Measurements from ENCODE around the gene KIF17. TPM values are rescaled to one million over a fixed set of nuclear protein-coding genes. Genes with fewer than 3 reads are reported as not detected.

Gene KIF17
- total RNA-seq, 1 experiment from 2014 or later: 5.1 TPM

GRCh38 chr1:20729990-20730689, 12.3 kb upstream of the KIF17 start:
- Histone ChIP-seq H3K4me1 (ENCODE audit: insufficient read depth, low read length) (peaks cover 4% of the 10 kb centered on the region; the same call in 1 of the 2 replicates), H2BK20ac (ENCODE audit: low read depth, low read length, poor library complexity, severe bottlenecking) (no peak overlapping the region), H2BK120ac (ENCODE audit: low read depth, low read length, poor library complexity, severe bottlenecking) (no peak overlapping the region), H3K14ac (ENCODE audit: insufficient read depth, low read length) (no peak overlapping the region), H3K23me2 (ENCODE audit: insufficient read length, low read depth, low read length, poor library complexity, severe bottlenecking) (peaks cover 12% of the 10 kb centered on the region), H3K23ac (ENCODE audit: insufficient read length, low read depth, low read length) (no peak overlapping the region), H3K18ac (ENCODE audit: insufficient read length, low read depth, low read length) (no peak overlapping the region), H4K8ac (replicated peaks; ENCODE audit: insufficient read length, low read depth, low read length) (no peak overlapping the region), H3K9ac (ENCODE audit: extremely low read depth, insufficient read length, low read length) (no peak overlapping the region), H2AFZ (ENCODE audit: low read length) (no peak overlapping the region), H4K91ac (ENCODE audit: insufficient read length, low read depth, low read length) (no peak overlapping the region), H3K4ac (ENCODE audit: low read depth, low read length) (no peak overlapping the region), H3K27ac (ENCODE audit: insufficient read length, low read depth, low read length) (no peak overlapping the region), H3K4me2 (ENCODE audit: insufficient read depth, insufficient read length, low read length) (peak overlapping the region; percentile 59), H3K79me1 (ENCODE audit: insufficient read depth, low read depth, low read length, poor library complexity, severe bottlenecking) (no peaks in the 10 kb centered on the region), H3T11ph (ENCODE audit: low read length) (no peak overlapping the region), H2BK15ac (ENCODE audit: low read depth, low read length) (no peak overlapping the region), H2BK12ac (ENCODE audit: insufficient read length, low read depth, low read length) (no peak overlapping the region), H3K56ac (ENCODE audit: insufficient read length, low read depth, low read length) (no peak overlapping the region), H3K79me2 (ENCODE audit: insufficient read depth, low read length) (no peaks in the 10 kb centered on the region), H2BK5ac (ENCODE audit: insufficient read length, low read length) (no peak overlapping the region), H4K5ac (ENCODE audit: insufficient read length, low read depth, low read length) (no peak overlapping the region), H4K20me1 (ENCODE audit: control insufficient read depth, insufficient read depth, insufficient read length) (no peaks in the 10 kb centered on the region), H2AK5ac (ENCODE audit: insufficient read length, low read length) (no peak overlapping the region), H3K27me3 (ENCODE audit: insufficient read depth, low read length) (peaks cover 8% of the 10 kb centered on the region; the same call in 1 of the 2 replicates), H3K9me3 (ENCODE audit: control insufficient read depth, low read depth, low read length) (no peaks in the 10 kb centered on the region)
- Mint-ChIP-seq H3K4me3 (peak overlapping the region; percentile 65 to 84; a peak in 4 of 5 replicates), H3K27ac (no peak overlapping the region), H3K9me3 (no peaks in the 10 kb centered on the region; a peak in 1 of 5 replicates), H3K27me3 (ENCODE audit: low read depth) (peaks cover 64% of the 10 kb centered on the region), H3K4me1 (peaks cover 25 to 40% of the 10 kb centered on the region in 2 experiments), H3K36me3 (ENCODE audit: insufficient read depth in 1 of 3, low read depth in 3 of 3) (no peaks in the 10 kb centered on the region)
- WGBS (ENCODE audit: extremely low coverage, insufficient read length, low lambda C conversion rate): no CpG with 5 or more reads among the region's 19 CpGs
- TF ChIP-seq CTCF (conservative IDR thresholded peaks at IDR 0.05): no peak
- DNase-seq: no peak

All from H9 (cell line).